Body of pancreas (tissue), 4 donors: ENCODE results near the gene CAMK1D.

Experiments
- CTCF ChIP-seq, 7 experiments: fragments of 450-650 bp in 4 of 7; fragments of 200-600 bp in 3 of 7; sonication (generic) in 3 of 7; IDR thresholded peaks; one replicate each; pipeline ENCODE4 v1.5.1; 2016 to 2019; ENCODE audit warnings: antibody characterized with exemption in 7 of 7
- POLR2A ChIP-seq, 3 donors: fragments of 450-650 bp; IDR thresholded peaks; one replicate each; pipeline ENCODE4 v1.6.1; 2016; ENCODE audit warnings: antibody characterized with exemption in 3 of 3, mild to moderate bottlenecking in 2 of 3

DNA sequence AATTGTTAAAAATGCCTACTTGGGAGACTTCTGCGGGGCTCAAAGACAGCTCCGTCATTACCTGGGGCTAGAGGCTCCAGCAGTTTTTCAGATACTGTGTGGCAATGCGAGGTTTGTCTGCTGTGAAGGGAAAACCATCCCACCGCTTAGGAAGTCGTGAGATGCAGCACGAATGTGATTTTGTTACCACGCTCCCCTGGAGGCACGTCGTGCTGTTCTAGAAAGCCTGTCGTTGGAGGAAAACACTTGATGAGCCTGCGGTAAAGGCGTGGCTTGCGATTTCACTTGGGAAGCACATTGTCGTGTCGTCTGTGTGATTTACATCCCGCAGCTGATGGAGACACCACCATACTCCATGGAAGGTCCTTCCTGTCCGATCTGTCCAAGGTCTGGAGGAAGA, 39.3 kb downstream of the CAMK1D start:
- TF ChIP-seq CTCF (IDR thresholded peaks at IDR 0.05) (no peak), POLR2A (IDR thresholded peaks at IDR 0.05) (no peak)
